K562 (cell line): Measurements from ENCODE around the gene KRT35. TPM values are rescaled to one million over a fixed set of nuclear protein-coding genes. Genes with fewer than 3 reads are reported as not detected.

Source experiments
- BACH1 ChIP-seq: fragments of 200-800 bp; sonication (Bioruptor generic); IDR thresholded peaks from 2 replicates; pipeline ENCODE4 v1.6.1; 2016; ENCODE audit warnings: missing genetic modification characterization, missing compliant biosample characterization
- BHLHE40 ChIP-seq: IDR thresholded peaks from 2 replicates; pipeline ENCODE4 v1.6.1; 2011; ENCODE audit warnings: low read length, improper control_type of control experiment
- L3MBTL2 ChIP-seq: fragments of 450-650 bp; IDR thresholded peaks from 2 replicates; pipeline ENCODE4 v1.6.1; 2016; ENCODE audit warnings: mild to moderate bottlenecking, moderate library complexity
- MECOM ChIP-seq: fragments of 250-450 bp; sonication (Bioruptor Pico); IDR thresholded peaks from 2 replicates; pipeline ENCODE4 v1.8.0; 2022; ENCODE audit warnings: inconsistent platforms
- SIRT6 ChIP-seq: IDR thresholded peaks from one replicate; pipeline ENCODE4 v1.6.1; 2012; ENCODE audit warnings: low read depth, mild to moderate bottlenecking, control low read depth, inconsistent platforms, low read length, moderate library complexity
- SPI1 ChIP-seq: IDR thresholded peaks from 2 replicates; pipeline ENCODE4 v1.6.1; 2011; ENCODE audit warnings: low read depth, low read length, control low read depth, borderline replicate concordance
- ZNF347 ChIP-seq: fragments of 450-650 bp; formaldehyde crosslinking; IDR thresholded peaks from 2 replicates; pipeline ENCODE4 v1.4.0; 2020; ENCODE audit warnings: low read depth, mild to moderate bottlenecking, moderate library complexity
- polyA plus RNA-seq, 8 experiments: library from polyadenylated mRNA; depleted of rRNA in 4 of 8; stranded (reverse) in 5 of 8; unstranded in 3 of 8; fragments of >200 nt; fragmentation: Nextera tagmentation in 2 of 8; fragmentation: Illumina TruSeq in 1 of 8; extraction: Ambion mirVana in 2 of 8; extraction: Trizol in 1 of 8; gene quantifications; 2 replicates each; pipeline versions ENCODE4 v1.2.1 to v1.2.3, GENCODE V29; 2011 to 2014; ENCODE audit warnings: inconsistent platforms in 1 of 8, missing spikeins in 1 of 8
- total RNA-seq, 7 experiments: library from RNA; depleted of rRNA in 6 of 7; stranded (reverse); fragments of >200 nt in 6 of 7; fragmentation: Illumina TruSeq in 2 of 7; extraction: Trizol in 2 of 7; gene quantifications; 2 replicates each; pipeline versions ENCODE4 v1.2.1 to v1.2.3, GENCODE V29; 2011 to 2021; ENCODE audit warnings: low replicate concordance in 1 of 7
- TF ChIP-seq, protein P1 (sequence below), 2 experiments: fragments of 450-650 bp; conservative IDR thresholded peaks; 2 replicates each; pipeline ENCODE4 v1.6.1; 2017; ENCODE audit warnings: mild to moderate bottlenecking in 2 of 2, moderate library complexity in 2 of 2
- TF ChIP-seq, protein P2 (sequence below): fragments of 450-650 bp; IDR thresholded peaks from 2 replicates; pipeline ENCODE4 v1.6.1; 2016
- TF ChIP-seq, protein P3 (sequence below), 2 experiments: IDR thresholded peaks; 2 replicates each; pipeline ENCODE4 v1.6.1; 2011; ENCODE audit warnings: borderline replicate concordance in 1 of 2, control low read depth in 1 of 2, low read depth in 1 of 2, low read length in 1 of 2, mild to moderate bottlenecking in 1 of 2, mixed read lengths in 1 of 2, moderate library complexity in 1 of 2; ENCODE audit not compliant: insufficient read depth in 1 of 2, insufficient read length in 1 of 2, poor library complexity in 1 of 2, severe bottlenecking in 1 of 2; ENCODE audit errors: extremely low read depth in 1 of 2

KRT35 gene
- total and polyA plus RNA-seq, 9 of the 15 experiments (the other 6 are each of a cell fraction or from before 2014, with no cell fraction given) = not detected

DNA sequence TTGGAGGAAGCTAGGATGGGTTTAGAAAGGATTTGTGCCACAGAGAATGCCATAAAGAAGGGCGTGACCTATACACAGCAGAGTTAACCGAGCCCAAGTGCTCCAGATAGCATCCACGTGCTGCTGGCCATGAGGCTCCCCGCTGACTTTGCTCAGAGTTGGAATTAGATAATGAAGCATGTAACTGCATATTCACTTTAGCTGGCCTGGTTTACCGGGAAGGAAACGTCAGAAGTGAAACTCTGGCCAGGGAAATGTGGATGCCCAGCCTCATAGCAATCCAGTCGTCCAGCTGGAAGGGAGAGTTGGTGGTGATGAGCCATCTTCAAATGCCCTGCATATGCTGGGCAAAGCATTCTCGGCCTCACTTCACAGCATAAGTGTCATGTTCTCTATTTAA is 6.1 kb downstream of the KRT35 start (continued):
- TF ChIP-seq, protein P1, sequence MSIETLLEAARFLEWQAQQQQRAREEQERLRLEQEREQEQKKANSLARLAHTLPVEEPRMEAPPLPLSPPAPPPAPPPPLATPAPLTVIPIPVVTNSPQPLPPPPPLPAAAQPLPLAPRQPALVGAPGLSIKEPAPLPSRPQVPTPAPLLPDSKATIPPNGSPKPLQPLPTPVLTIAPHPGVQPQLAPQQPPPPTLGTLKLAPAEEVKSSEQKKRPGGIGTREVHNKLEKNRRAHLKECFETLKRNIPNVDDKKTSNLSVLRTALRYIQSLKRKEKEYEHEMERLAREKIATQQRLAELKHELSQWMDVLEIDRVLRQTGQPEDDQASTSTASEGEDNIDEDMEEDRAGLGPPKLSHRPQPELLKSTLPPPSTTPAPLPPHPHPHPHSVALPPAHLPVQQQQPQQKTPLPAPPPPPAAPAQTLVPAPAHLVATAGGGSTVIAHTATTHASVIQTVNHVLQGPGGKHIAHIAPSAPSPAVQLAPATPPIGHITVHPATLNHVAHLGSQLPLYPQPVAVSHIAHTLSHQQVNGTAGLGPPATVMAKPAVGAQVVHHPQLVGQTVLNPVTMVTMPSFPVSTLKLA (conservative IDR thresholded peaks at IDR 0.05) = 0 out of 4 replicates have a peak, but pooled peaks of 1 of the 2 experiments have one; percentile 27
- no peak for TF ChIP-seq MECOM
- peak; percentile 51; the same call in 1 of the 2 replicates for TF ChIP-seq BHLHE40
- TF ChIP-seq, protein P2, sequence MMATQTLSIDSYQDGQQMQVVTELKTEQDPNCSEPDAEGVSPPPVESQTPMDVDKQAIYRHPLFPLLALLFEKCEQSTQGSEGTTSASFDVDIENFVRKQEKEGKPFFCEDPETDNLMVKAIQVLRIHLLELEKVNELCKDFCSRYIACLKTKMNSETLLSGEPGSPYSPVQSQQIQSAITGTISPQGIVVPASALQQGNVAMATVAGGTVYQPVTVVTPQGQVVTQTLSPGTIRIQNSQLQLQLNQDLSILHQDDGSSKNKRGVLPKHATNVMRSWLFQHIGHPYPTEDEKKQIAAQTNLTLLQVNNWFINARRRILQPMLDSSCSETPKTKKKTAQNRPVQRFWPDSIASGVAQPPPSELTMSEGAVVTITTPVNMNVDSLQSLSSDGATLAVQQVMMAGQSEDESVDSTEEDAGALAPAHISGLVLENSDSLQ = no peak
- TF ChIP-seq ZNF347 = no peak
- TF ChIP-seq L3MBTL2 = peak; percentile 53
- no peak for TF ChIP-seq SPI1
- TF ChIP-seq SIRT6 = no peak
- no peak for TF ChIP-seq BACH1 (tag)
- TF ChIP-seq, protein P3, sequence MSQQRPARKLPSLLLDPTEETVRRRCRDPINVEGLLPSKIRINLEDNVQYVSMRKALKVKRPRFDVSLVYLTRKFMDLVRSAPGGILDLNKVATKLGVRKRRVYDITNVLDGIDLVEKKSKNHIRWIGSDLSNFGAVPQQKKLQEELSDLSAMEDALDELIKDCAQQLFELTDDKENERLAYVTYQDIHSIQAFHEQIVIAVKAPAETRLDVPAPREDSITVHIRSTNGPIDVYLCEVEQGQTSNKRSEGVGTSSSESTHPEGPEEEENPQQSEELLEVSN (IDR thresholded peaks at IDR 0.05; ENCODE audit: borderline replicate concordance in 1 of 2, extremely low read depth in 1 of 2, insufficient read depth in 1 of 2, insufficient read length in 1 of 2, low read depth in 1 of 2, low read length in 1 of 2, poor library complexity in 1 of 2, severe bottlenecking in 1 of 2) = peak in 1 of 2 experiments; percentile 19
